GDM1 (cell line): ENCODE data around the gene FOXP4.

Experiments used
- DNase-seq: peaks from one replicate; lab custom pipeline; 2025; lab: John Stamatoyannopoulos, UW

Gene FOXP4

DNA sequence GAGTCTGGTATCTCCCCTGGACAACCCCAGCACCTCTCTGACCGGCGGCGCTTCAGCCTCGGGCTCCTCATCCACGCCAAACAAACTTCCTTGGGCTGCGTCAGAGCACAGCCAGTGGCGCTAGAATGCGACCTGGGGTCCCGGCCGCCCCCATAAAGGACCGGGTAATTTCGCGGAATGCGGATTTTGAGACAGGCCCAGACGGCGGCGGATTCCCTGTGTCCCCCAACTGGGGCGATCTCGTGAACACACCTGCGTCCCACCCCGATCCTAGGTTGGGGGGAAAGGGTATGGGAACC is 1.6 kb downstream of the FOXP4 start:
- DNase-seq: no peak

- no peak for DNase-seq
Measured at GRCh38 chr6:41548098-41548840, 2.1 kb downstream of the FOXP4 start.

- no peak for DNase-seq
Measured at GRCh38 chr6:41548841-41549642, 2.9 kb downstream of the FOXP4 start.

DNA sequence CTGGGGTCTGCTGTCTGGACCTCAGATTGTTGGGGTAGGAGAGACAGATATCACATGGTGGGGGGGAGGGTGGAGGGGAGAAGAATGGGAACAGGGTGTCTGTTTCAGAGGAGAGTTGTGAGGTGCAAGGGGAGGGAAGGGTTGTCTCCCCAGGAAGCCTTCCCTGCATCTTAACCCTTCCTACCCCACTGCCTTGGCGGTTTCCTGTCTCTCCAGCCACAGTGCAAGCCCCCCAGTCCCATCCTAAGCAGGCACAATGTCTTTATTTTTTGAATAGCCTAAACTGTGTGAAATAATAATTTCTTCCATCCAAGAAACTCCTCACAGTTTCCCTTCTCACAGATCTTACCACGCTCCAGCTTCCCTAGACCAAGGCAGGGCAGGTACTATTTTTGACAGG is 3.5 kb downstream of the FOXP4 start:
- no peak for DNase-seq

- DNase-seq: no peak
Measured at GRCh38 chr6:41551086-41551700, 5.0 kb downstream of the FOXP4 start.

DNA sequence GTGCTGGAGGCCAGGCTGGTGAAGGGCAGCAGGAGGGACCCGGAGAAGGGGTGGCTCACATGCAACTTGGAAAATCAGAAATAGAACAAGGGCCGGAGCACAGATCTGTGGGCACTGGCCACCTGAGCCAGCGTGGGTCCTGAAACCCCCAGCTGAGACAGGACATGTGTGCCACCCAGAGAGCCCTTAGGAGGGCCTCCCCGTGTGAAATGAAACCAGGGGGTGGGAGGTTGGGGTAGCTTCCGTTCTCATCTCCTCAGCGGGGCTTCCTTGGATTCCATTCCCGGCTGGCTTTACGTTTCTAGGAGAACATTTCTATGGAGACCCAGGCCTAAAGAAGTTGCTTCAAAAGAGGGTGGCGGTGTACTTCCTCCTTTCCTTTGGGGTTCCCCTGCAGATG is 5.7 kb downstream of the FOXP4 start:
- DNase-seq: no peak

DNA sequence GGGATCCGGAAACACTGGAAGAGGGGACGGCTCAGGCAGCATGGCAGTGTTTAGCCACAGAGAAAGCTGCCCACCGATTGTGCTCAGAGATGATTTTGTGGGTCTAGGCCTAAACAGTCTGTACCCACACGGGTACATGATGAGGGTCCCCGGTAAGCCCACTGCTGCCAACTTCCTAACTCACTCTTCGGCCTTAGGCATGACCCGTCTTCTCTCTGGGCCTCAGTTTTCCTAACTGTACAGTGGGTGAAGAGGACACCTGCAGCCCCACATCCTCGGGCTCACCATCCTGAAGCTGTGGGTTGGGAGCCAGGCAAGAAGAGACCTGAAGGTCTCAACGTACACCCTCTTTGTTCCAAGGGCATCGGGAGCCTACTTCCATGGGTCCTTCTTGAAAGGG is 6.5 kb downstream of the FOXP4 start:
- DNase-seq: no peak

GRCh38 chr6:41553405-41553999 is 7.3 kb downstream of the FOXP4 start:
- no peak for DNase-seq

GRCh38 chr6:41555326-41556300 is 9.4 kb downstream of the FOXP4 start:
- DNase-seq: no peak

DNA sequence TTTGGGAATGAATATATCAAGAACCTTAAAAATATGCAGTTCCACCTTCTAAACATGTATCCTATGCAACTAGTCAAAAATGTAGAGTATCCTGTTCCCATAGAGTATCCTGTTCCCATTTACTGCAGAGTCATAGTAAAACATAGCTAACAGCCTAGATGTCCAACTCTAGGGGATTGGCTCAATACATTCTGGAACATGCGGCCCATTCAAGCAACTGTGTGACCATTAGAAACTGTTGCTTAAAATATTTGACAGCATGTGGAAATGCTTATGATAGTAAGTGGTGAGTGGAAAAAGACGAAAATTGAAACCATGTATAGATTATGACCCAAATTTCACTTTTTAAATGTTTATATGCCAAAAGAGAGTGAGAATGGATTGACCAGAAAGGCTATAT is 11.2 kb downstream of the FOXP4 start:
- DNase-seq: no peak

GRCh38 chr6:41558033-41558807 is 12.0 kb downstream of the FOXP4 start:
- DNase-seq: no peak

- no peak for DNase-seq
Measured at GRCh38 chr6:41559655-41560427, 13.7 kb downstream of the FOXP4 start.

DNA sequence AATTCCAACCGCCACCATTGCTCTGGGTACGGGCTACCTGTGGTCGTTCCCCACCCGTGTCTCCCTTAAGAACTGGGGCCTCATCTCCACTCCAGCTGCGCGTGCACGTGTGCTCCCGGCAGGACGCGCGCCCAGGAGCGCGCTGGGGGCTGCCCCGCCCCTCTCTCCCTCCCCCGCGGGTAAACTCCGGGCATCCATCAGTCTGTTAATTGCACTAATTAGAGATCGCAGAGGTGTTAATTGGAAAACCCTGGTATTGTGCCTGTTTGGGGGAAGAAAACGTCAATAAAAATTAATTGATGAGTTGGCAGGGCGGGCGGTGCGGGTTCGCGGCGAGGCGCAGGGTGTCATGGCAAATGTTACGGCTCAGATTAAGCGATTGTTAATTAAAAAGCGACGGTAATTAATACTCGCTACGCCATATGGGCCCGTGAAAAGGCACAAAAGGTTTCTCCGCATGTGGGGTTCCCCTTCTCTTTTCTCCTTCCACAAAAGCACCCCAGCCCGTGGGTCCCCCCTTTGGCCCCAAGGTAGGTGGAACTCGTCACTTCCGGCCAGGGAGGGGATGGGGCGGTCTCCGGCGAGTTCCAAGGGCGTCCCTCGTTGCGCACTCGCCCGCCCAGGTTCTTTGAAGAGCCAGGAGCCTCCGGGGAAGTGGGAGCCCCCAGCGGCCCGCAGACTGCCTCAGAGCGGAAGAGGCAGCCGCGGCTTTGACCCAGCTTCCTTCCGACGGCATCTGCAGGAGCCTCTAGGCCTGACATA is 14.4 kb downstream of the FOXP4 start:
- peak; percentile 95 for DNase-seq

DNA sequence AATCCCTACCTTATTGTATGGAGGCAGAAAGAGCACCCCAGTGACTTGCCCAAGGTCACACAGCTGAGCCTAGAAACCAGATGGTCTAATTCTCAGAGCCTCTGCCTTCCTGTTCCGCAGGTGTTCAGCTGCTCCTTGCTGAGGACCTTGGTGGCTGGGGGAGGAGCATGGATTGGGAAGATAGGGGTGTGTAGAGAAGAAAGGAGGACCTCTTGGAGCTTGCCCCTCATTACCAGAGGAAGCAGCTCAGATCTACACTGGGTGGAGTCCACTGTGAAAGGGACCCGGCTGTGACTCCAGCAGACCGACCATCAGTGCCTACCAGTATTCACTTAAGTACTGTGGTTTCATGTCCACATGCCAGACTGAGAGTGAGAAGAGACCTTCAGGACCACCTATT is 15.2 kb downstream of the FOXP4 start:
- DNase-seq: no peak

DNA sequence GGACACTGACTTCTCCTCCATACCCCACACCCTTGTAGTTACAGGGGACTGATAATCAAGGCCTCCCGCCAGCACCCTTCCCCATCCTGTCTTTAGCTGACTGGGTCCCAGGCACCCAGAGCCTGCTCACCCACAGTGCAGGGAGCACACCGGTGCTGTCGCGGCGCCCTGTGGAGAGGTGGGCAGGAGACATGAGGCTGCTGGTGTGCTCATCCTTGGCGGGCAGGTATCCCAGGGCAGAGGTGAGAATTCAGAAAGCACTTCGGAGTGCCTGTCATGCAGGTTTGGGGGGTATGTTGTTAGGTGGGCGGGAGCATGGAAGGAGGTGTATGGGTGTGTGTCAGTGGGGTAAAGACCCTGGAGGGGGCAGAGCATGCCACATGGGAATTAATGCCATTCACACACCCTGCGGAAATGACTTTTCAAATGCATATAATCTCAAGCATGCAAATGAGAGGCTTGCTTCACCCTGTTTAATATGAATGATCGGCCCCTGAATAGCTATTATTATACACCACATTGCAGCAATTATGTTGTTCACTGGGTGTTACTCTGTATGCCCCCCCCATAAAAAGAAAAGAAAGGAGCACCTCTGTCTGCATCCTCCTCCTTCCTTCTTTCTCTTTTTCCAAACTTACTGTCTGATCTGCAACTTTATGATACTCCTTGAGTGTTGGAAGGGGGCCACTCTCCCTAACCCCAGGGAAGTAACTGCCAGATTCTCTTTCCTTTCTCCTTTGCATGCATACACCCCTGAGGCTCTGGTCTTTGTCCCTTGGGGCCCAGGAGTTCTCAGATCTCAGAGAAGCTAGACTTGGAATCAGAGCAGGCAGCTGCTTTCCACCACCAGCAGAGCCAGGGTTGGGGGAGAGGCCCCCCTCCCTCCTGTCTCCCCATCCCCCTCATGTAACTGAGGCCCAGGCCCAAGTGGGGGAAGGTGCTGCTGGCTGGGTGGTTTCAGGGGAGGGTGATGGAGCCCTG is 16.0 kb downstream of the FOXP4 start:
- no peak for DNase-seq

GRCh38 chr6:41563060-41563776 is 17.0 kb downstream of the FOXP4 start:
- no peak for DNase-seq

- no peak for DNase-seq
Measured at GRCh38 chr6:41564448-41565142, 18.4 kb downstream of the FOXP4 start.
